GM21717 (cell line): Measurements from ENCODE around the gene TTC33.

Source experiments
- ATAC-seq: cut with Tn5 transposase; IDR thresholded peaks from one replicate; pipeline ENCODE4 v1.9.1; 2021; ENCODE audit warnings: mild to moderate bottlenecking, moderate library complexity; ENCODE audit not compliant: unreplicated experiment

The TTC33 gene

DNA sequence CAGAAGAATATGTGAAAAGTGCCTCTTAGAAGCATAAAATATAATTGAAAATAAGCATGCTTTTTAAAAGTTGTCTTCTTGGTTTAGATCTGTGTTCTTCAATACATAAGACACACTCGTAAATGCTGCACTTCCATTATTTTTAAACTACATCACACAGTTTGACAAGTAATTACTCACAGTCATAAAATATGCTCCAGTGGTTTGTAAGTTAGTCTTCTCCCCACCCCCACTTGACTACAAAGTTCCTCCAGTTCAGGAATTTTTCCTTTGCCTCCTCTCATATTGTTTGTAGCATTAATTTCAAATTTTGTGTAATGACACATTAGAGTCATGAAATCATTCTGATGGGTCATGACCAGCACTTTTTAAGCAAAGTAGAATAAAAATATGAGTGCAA is 136.3 kb downstream of the TTC33 start:
- no peak for ATAC-seq

DNA sequence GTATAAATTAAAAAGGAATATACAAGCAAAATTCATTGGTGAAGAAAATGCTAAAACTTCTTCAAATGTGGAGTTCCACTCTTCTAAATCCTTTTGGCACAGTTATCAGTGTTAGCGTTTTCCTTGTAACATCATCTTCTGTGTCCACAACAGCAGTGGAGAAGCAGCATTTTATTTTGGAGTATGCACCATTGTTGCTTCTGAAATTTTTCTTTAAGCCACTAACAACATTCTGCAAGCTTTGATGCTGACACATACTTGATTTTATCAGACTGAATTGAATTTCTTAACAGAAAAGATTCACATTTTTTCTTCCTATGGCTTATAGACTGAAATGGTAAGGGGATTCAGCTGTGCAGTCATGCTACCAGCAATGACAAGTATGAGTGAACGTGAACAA is 136.8 kb downstream of the TTC33 start:
- ATAC-seq = no peak

DNA sequence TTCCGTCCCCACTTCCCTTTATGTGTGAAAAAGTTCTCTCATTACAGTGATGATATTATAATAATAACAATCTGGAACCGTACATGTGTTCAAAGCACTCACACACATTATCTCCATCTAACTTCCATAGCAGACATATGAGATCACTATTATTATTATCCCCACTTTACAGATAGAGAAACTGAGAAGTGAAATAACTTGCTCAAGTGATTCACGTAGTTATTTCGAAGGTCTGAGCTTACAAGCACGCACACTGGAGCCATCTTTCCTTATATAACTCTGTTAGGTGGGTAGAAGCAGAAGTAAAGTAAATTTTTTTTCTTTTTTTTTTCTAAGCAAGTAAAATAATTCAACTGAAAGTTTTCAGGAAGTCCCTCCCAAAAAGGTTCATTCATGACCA is 139.0 kb downstream of the TTC33 start:
- peak; percentile 81 for ATAC-seq

DNA sequence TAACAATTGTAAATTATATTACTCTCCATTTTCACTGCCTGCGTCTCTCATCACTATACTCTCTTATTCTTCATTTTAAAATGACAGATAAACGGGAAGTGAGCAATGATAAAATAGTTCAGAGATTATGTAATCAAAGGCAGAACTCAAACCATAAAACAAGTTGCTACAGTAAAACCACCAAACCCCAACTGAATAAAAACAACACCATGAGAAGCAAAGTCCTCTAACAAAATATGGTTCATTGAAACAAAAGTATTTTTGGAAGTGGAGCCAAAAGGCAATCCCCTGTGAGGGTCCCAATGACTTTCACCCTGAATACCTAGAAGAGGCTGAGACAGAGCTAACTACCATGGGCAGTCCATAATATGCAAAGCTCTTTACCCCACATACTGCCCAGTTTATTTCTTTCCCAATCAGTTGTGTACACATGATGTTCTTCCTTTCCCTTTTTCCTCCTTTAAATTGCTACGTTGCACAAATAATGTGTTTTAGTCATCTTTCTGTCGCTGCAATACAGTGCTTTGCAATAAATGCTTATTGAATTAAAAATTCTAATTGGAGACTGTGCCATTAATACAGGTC is 140.1 kb downstream of the TTC33 start:
- ATAC-seq = no peak

DNA sequence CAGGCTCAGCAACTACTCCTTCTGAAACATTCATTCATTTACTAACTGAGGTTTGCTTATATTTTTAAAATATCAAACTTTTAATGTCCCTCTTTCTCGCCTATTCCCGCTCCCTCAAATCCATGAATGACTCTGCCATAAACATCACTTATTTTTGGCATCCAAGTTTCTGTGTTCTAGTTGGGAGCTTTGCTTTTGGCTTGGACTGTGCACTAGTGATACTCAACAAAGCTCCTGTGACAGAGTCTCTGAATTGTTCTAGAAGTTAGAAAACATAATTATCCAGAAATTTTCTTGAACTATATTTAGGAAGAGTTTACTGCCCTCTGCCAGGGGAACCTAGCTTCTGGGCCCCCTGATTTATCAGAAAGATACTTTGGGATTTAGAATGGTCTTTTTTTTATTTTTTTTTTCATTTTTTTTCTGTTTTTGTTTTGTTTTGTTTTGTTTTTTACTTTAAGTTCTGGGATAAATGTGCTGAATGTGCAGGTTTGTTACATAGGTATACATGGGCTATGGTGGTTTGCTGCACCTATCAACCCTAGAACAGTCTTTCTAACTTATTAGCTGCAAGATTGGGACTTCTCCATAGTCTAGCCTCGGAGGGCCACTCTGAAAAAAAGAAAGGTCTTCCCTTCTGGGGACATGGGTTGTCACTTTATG is 140.7 kb downstream of the TTC33 start:
- ATAC-seq = no peak

DNA sequence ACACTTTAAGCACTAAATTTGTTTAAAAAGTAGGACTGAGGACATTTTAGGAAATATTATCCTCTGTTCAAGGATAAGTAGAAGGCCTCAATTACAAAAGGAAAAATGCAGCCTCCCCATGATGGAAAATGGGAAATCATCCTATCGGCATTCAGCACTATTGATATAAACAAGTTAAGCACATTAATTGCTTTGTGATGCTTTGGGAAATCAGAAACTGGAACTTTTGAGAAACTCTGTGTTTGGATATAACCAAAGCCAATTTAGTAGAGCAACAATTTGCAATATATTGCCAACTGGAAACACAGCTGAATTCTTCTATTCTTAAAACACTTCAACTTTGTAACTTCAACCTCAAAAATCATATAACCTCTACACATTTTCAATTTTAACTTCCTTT is 141.3 kb downstream of the TTC33 start:
- ATAC-seq = no peak

DNA sequence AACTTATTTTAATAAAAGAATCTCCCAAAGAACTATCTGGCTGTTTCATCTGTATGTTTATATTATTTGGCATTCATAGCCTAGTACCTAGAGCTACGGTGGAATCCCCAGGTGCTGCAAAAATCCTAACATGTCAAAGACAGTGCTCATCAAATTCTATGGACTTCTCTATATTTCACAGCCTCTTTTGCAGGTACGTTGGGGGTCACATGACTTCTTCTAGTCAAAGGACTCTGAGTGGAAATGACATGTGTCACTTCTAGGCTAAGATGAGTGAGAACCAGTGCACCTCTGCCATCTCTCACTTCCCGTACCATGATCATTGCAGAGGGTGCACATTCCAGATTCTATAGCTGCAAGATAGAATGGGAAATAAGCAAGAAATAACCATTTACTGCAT is 148.6 kb downstream of the TTC33 start:
- ATAC-seq = no peak

DNA sequence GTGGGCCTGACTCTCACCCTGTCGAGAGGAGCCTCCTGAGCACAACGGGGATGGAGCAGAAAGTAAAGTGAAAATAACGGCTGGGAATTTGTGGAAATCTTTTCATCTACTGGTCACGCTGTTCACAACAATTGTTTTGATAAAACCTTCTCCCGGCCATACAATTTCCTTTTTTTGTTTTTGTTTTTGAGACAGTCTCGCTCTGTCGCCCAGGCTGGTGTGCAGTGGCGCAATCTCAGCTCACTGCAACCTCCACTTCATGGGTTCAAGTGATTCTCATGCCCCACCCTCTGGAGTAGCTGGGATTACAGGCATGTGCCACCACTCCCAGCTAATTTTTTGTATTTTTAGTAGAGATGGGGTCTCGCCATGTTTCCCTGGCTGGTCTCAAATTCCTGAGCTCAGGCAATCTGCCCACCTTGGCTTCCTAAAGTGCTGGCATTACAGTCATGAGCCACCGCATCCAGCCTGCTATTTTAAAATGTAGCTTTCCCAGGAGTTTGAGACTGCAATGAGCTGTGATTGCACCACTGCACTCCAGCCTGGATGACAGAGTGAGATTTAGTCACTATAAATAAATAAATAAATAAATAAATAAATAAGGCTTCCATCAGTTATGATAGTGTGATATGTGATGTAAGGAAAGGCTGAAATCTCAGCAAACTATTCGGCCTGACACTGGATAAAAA is 149.5 kb downstream of the TTC33 start:
- ATAC-seq = no peak

DNA sequence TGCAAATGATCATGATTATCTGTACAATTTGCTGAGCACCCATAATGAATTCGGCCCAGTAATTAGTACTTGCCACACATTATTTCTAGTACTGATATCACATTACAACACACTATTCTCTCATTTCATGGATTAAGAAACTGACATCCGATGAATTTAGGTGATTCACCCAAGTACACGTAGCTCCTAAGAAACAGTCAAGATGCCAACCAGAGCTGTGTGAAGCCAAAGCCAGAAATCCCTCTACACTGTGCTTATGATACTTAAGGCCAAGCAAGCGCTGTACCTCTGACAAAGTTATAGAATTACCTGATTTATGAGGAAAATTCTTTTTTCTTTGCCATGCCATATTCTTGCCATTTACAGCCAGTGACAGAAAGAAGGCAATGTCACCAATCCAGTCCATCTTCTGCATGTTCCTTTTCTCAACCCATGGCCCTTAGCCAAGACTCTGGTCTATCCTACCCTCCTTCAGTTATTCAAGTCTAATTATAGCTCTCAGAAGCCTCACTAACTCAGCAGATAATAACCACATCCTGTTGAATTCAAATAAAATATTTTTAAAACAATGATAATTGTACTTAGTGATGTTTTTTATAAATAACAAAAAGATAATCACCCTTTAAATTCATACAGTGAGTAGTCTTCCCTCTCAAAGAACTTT is 150.3 kb downstream of the TTC33 start:
- no peak for ATAC-seq

DNA sequence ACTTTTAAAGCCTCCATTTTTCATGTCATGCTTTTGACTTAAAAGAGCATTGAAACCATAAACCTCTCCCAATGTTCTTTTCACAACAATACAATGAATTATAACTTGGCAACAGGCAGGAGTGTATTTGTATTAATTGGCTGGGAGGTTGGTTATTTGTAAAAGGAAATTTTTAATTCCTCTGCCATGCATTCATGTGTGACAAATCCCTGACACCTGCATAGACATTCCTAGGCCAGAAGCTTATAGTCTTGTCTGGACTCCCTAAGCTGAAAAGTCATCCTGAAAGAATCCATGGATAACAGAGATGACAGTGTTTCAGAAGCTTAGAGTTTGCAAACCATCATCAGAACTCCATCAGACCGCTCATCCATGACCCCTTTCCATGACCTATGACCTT is 152.4 kb downstream of the TTC33 start:
- no peak for ATAC-seq

DNA sequence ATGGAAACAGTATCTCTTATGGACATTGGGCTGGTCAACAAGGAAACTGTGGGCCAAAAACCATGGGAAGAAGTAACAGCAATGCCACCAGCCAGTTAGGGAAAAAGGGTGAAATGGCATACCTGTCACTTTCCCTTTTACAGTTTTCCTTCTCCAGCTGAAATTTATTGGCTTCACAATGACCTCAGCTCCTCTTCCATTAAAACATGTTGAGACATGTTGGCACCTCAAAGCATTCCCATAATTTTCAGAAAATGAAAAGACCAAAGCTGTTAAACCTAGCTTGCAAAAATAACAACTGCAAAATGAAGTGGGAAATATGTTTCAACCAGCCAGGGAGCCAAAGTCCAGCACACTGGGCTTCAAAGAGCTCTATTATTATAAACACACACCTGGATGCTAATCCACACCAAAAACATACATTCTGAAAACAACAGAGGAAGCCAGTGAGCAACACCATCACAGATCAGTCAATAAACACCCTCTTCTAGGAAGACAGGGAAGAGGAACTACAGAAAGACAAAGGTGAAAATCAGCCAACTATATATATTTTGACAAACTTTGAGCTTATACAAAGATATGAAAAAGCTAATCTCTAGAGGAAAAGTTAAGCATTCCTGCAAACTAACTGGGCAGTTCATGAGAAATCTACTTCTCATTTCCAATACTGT is 154.4 kb downstream of the TTC33 start:
- ATAC-seq = no peak

DNA sequence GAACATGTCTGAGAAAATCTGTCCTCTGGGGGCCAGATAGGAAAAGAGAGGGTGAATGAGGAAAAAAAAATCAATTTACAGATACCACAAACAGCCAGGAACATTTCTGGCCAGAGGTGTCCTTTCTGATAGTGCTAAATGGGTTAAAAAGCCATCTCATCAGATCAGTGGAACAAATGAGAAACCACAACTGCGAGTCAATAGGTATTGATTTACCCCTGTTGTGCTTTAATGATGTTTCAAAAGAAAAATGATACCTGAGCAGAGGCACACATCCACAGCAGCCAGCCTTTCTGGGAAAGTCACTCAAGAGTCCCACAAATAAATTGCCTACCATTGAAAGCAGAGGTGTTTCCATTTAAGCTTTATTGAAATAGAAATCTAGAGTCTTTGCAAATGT is 155.4 kb downstream of the TTC33 start:
- no peak for ATAC-seq

DNA sequence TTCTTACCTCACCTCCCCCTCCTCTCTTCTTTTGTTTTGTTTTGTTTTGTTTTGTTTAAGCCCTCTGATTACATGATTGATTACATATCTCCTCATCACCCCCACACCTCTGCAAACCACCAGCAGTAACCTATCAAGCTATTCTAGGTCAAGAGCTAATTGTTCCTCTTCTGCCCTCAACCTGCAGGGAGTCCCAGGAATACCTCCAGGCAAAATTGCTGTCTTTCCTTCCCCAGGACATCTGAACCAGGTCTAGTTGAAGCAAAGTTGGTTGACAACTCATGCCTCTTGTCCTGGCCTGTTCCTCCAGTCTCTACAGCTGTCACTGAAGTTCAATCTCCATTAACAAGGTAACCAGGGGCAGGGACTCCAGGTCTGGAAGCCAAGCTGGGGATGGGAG is 156.1 kb downstream of the TTC33 start:
- no peak for ATAC-seq

DNA sequence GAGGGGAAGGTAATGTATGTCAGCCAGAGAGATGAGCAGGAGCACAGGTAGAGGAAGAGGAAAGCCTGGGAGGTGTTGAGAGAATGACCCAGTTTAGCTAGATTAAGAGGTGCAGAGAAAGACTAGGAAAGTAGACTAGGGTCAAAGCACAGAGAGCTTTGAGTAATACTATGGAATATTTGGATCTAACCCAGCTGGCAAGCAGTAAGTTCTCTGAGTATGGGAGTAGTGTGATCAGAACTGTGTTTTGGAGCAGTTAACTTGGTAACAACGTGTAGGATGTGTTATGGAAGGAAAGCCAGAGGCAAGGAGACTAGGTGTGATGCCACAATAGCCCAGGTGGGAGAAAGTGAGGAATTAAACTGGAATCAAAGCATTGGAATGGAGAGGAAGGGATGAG is 160.9 kb downstream of the TTC33 start:
- no peak for ATAC-seq

DNA sequence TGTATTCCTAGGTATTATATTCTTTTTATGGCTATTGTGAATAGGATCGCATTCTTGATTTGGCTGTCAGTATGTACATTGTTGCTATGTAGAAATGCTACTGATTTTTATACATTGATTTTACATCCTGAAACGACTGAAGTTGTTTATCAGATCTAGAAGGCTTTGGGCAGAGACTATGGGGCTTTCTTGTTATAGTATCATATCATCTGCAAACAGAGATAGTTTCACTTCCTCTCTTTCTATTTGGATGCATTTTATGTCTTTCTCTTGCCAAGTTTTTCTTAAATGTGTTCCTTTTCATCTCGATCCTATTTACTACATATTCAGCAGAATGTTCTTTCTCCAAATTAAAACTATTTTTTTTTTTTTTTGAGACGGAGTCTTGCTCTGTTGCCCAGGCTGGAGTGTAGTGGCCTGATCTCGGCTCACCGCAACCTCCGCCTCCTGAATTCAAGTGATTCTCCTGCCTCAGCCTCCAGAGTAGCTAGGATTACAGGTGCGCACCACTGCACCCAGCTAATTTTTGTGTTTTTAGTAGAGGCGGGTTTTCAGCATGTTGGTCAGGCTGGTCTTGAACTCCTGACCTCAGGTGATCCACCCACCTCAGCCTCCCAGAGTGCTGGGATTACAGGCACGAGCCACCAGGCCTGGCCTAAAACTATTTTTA is 163.9 kb downstream of the TTC33 start:
- ATAC-seq = peak; percentile 95

DNA sequence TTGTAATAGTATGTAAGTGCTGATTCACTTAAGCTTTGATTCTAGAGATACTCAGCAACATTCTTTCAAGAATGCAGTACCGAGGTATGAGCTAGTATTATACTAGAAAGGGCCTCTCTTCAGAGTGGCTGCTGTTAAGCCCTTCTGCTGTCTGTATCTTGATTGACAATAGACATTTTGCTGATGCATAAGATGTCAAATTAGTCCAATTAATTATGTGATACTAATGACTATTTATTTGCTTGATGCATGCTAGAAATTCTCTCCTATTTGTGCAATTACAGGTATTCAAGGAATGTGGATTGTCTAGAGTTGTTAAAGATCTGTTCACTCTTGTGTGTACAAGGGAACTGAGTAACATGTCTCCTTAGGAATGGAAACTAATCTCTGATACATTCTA is 168.4 kb downstream of the TTC33 start:
- ATAC-seq = no peak

DNA sequence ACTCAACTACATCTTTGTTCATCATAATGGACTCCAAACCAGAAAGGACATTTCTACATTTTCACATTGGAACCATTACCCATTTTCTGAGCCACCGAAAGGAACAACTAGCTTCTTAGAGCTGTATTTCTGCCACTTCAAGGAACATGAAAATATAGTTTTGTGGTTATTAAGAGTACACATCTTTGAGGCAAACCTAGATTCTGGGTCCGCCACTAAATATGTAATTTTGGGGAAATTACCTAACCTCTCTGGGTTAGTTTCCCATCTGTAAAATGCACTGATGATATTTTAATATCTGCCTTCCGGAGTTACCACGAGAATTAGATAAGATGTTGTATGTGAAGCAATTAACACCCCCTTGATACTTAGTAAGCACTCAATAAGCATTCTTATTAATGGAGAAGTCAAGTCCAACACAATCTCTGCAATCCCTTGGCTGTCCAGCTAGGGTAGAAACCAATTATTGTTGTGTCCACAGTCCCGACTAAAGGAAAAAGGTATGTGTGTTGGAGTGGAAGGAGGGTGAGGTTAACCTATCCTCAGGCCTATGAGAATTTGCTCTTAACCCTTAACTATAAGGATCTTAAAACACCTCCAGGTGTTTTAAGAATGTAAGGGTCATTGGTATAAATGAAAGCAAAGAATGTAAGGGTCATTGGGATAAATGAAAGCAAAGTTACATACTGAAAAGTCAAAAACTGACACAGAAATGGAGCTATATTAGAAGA is 170.1 kb downstream of the TTC33 start:
- ATAC-seq = no peak

DNA sequence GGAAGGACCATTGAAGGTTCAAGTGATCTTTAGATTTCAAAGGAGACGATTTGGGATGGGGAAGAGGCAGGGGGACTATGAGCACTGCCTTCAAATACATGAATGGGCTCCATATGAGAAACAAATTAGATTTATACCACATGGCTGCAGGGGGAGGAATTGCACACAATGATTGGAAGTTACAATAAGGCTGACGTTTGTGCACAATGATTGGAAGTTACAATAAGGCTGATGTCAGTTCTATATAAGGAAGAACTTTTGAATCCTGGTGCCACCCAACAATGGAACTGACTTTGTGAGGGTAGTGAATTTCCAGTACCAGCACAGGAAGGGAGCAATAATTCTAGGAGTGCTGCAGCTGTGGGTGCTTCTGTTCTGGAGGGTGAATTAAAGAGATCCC is 171.7 kb downstream of the TTC33 start:
- no peak for ATAC-seq

DNA sequence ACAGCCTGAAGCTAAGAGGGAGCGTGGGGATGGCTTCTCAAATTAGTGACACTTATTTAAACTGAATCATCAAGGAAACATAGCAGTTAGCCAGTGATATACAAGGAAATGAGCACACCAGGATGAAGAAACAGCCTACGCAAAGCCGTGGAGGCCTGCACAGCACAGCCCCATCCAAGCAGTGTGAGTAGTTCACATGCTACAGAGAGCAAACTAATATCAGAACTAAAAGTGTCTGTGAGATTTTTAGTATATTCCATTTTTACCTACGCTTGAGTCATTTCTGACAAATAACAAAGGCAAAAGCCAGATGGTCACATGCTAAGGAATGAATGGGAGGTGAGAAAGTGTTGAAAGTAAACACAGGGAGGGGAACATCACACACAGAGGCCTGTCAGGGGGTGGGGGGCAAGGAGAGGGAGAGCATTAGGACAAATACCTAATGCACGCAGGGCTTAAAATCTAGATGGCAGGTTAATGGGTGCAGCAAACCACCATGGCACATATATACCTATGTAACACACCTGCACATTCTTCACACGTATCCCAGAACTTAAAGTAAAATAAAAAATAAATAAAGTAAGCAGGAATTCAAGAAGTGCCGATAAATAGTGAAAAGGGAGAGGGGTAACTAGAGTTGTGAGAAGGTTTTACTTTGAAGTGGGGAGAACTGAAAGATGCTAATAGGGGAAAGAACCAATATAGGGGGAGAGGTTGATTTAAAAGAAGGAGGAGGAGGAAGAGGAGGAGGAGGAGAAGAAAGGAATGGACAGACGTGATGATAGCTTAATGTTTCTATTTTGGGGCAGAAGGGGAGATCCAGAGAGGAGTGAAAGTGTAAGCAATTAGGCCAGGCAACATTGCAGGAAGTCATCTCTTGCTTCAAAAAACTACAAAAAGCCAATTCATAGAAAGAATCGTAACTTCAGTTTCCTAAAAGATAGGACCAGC is 177.0 kb downstream of the TTC33 start:
- peak; percentile 93 for ATAC-seq
